Gastroesophageal sphincter (tissue), 4 donors: ENCODE measurements around the gene OR2T33. TPM values are rescaled to one million over a fixed set of nuclear protein-coding genes. Genes with fewer than 3 reads are reported as not detected.
"Not testable (repeated sequence)": the region's sequence is repeated elsewhere in the genome, so short reads cannot be mapped to it uniquely, and the experiment has no call there.

Experiments
- ATAC-seq: fragments of 150-250 bp; one replicate; pipeline ENCODE4 v1.9.1; 2016; ENCODE audit warnings: mild to moderate bottlenecking, moderate library complexity
- H3K27ac ChIP-seq, 4 donors: fragments of 200-600 bp; sonication (generic) in 3 of 4; 1 replicate in 3 of 4; 2 replicates in 1 of 4; pipeline ENCODE4 v1.5.1; 2016 to 2019
- H3K27me3 ChIP-seq: fragments of 200-600 bp; sonication (generic); one replicate; pipeline ENCODE4 v1.5.1; 2019
- H3K36me3 ChIP-seq, 2 donors: fragments of 200-600 bp; sonication (generic); one replicate each; pipeline ENCODE4 v1.5.1; 2019; ENCODE audit warnings: control low read depth in 1 of 2
- H3K4me1 ChIP-seq, 3 donors: fragments of 200-600 bp; sonication (generic); 1 replicate in 2 of 3; 2 replicates in 1 of 3; pipeline ENCODE4 v1.5.1; 2016 to 2019; ENCODE audit warnings: control low read depth in 2 of 3
- H3K4me3 ChIP-seq, 2 donors: fragments of 200-600 bp; sonication (generic); one replicate each; pipeline ENCODE4 v1.5.1; 2019; ENCODE audit warnings: mild to moderate bottlenecking in 1 of 2, moderate library complexity in 1 of 2
- H3K9me3 ChIP-seq, 3 donors: fragments of 200-600 bp; sonication (generic); one replicate each; pipeline ENCODE4 v1.5.1; 2017 to 2019; ENCODE audit warnings: control low read depth in 2 of 3
- EP300 ChIP-seq: sonication (generic); formaldehyde crosslinking; IDR thresholded peaks from one replicate; pipeline ENCODE4 v1.6.1; 2017; ENCODE audit warnings: antibody characterized with exemption, mild to moderate bottlenecking
- POLR2A ChIP-seq, 2 donors: fragments of 450-650 bp; IDR thresholded peaks; one replicate each; pipeline ENCODE4 v1.6.1; 2017; ENCODE audit warnings: antibody characterized with exemption in 2 of 2, mild to moderate bottlenecking in 2 of 2, moderate library complexity in 1 of 2
- POLR2AphosphoS5 ChIP-seq: sonication (generic); formaldehyde crosslinking; IDR thresholded peaks from one replicate; pipeline ENCODE4 v1.6.1; 2017; ENCODE audit warnings: antibody characterized with exemption
- WGBS, 2 donors: methylation state at CpG; one replicate each; pipeline ENCODE4 v1.1.5; 2018; ENCODE audit warnings: low coverage in 1 of 2; 5-methylcytosine and 5-hydroxymethylcytosine counted together
- total RNA-seq, 4 donors: library from RNA; depleted of rRNA; stranded (reverse); fragments of >200 nt; gene quantifications; one replicate each; pipeline ENCODE4 v1.1.0, GENCODE V29; 2016
- TF ChIP-seq, protein P1 (sequence below), 4 experiments: fragments of 200-600 bp in 2 of 4; fragments of 450-650 bp in 2 of 4; sonication (generic) in 1 of 4; IDR thresholded peaks; one replicate each; pipeline ENCODE4 v1.5.1; 2017 to 2019; ENCODE audit warnings: antibody characterized with exemption in 4 of 4, mild to moderate bottlenecking in 2 of 4, moderate library complexity in 2 of 4

The OR2T33 gene, protein sequence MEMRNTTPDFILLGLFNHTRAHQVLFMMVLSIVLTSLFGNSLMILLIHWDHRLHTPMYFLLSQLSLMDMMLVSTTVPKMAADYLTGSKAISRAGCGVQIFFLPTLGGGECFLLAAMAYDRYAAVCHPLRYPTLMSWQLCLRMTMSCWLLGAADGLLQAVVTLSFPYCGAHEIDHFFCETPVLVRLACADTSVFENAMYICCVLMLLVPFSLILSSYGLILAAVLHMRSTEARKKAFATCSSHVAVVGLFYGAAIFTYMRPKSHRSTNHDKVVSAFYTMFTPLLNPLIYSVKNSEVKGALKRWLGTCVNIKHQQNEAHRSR
- total RNA-seq, result not detected

DNA sequence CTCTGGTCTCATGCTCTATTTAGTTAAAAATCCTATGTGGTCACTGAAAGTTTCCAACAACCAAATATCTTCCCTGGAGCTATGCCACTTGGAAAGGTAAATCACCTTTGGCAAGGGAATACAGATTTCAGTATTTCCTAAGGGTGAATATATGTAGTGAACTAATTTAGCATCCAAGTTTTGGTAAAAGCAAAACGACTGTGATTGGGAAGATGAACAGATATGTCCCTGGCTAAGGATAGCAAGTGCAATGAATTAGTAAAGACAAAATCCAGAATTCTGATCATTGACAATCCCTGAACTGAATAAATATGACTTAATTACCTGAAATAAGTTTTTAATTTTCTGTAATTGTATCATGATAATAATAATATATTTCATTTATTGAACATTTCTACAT, at the start of gene OR2T33:
OR2T33 (minus strand) TSS at position 101 of the 400 bp plus-strand sequence. CDS start 4,162 bp downstream, outside the sequence.
- Histone ChIP-seq H3K4me1 (no peaks in the 10 kb centered on the region), H3K9me3 (no peaks in the 10 kb centered on the region), H3K27me3 (no peaks in the 10 kb centered on the region), H3K4me3 (no peak within 1 kb of the TSS), H3K27ac (no peak within 1 kb of the TSS), H3K36me3 (no peaks in the 10 kb centered on the region)
- ATAC-seq, result no peak
- 35 to 69% methylated on average over 1 of the region's 1 CpG for WGBS, 2 donors
- TF ChIP-seq EP300 (no peak), POLR2A (IDR thresholded peaks at IDR 0.05) (no peak), POLR2AphosphoS5 (no peak)
- TF ChIP-seq, protein P1, sequence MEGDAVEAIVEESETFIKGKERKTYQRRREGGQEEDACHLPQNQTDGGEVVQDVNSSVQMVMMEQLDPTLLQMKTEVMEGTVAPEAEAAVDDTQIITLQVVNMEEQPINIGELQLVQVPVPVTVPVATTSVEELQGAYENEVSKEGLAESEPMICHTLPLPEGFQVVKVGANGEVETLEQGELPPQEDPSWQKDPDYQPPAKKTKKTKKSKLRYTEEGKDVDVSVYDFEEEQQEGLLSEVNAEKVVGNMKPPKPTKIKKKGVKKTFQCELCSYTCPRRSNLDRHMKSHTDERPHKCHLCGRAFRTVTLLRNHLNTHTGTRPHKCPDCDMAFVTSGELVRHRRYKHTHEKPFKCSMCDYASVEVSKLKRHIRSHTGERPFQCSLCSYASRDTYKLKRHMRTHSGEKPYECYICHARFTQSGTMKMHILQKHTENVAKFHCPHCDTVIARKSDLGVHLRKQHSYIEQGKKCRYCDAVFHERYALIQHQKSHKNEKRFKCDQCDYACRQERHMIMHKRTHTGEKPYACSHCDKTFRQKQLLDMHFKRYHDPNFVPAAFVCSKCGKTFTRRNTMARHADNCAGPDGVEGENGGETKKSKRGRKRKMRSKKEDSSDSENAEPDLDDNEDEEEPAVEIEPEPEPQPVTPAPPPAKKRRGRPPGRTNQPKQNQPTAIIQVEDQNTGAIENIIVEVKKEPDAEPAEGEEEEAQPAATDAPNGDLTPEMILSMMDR (IDR thresholded peaks at IDR 0.05), result no peak

DNA sequence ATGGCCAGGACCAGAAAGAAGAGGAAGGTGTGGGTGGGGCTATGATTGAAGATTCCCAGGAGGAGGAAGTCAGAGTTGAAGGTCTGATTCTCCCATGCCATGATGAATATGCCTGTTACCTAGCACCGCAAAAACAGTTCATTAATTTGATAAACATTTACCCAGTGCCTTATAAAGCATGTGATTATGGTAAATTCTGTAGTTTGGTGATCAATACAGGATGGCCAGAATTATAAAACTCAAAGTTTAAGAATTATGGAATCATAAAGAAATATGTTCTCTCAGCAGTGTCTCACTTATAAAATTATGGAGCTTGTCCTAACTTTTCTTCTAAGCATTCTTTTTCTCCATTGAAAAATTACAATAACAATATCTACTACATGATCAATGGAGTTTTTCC, 46.7 kb upstream of the OR2T33 start, which contains the start of gene OR2M7:
OR2M7 (minus strand) TSS at position 101 of the 400 bp plus-strand sequence; CDS start at position 101, 0 bp downstream.
- Histone ChIP-seq H3K27ac (no peak within 1 kb of the TSS), H3K4me3 (no peak within 1 kb of the TSS), H3K9me3 (no peaks in the 10 kb centered on the region), H3K27me3 (no peaks in the 10 kb centered on the region), H3K36me3 (no peaks in the 10 kb centered on the region), H3K4me1 (no peaks in the 10 kb centered on the region)
- WGBS, 2 donors, result 77 to 92% methylated on average over 1 of the region's 1 CpG
- TF ChIP-seq POLR2A (IDR thresholded peaks at IDR 0.05) (no peak), EP300 (no peak), POLR2AphosphoS5 (no peak)
- TF ChIP-seq, protein P1 (IDR thresholded peaks at IDR 0.05), result no peak
- no peak for ATAC-seq

- Histone ChIP-seq H3K4me3 (no peak overlapping the region), H3K36me3 (no peaks in the 10 kb centered on the region), H3K27me3 (no peaks in the 10 kb centered on the region), H3K9me3 (peaks cover 0 to 27% (median 0%) of the 10 kb centered on the region in 3 donors), H3K4me1 (no peaks in the 10 kb centered on the region), H3K27ac (no peak overlapping the region)
- TF ChIP-seq POLR2A (IDR thresholded peaks at IDR 0.05) (no peak), POLR2AphosphoS5 (no peak), EP300 (no peak)
- TF ChIP-seq, protein P1 (IDR thresholded peaks at IDR 0.05), result no peak
- no peak for ATAC-seq
- WGBS, 2 donors, result 85% methylated on average over 5 of the region's 11 CpGs; no CpG with 5 or more reads in 1 of the 2 donors
Observed at GRCh38 chr1:248316796-248317195, 39.0 kb upstream of the OR2T33 start.

GRCh38 chr1:248306740-248307139, 29.0 kb upstream of the OR2T33 start:
- not testable (repeated sequence) for H3K27me3 ChIP-seq, H3K4me1 ChIP-seq, H3K9me3 ChIP-seq, H3K27ac ChIP-seq, ATAC-seq, H3K4me3 ChIP-seq, H3K36me3 ChIP-seq
- 65 to 71% methylated on average over 2 to 4 of the region's 15 CpGs for WGBS, 2 donors

GRCh38 chr1:248306103-248306502, 28.3 kb upstream of the OR2T33 start:
- H3K4me1 ChIP-seq, result no peaks in the 10 kb centered on the region
- H3K36me3 ChIP-seq, result no peaks in the 10 kb centered on the region
- WGBS, 2 donors, result 95 to 100% methylated on average over 1 to 12 of the region's 19 CpGs
- H3K27ac ChIP-seq, result no peak overlapping the region
- H3K9me3 ChIP-seq, result no peaks in the 10 kb centered on the region
- ATAC-seq, result no peak
- H3K4me3 ChIP-seq, result no peak overlapping the region
- no peaks in the 10 kb centered on the region for H3K27me3 ChIP-seq
- TF ChIP-seq, protein P1 (IDR thresholded peaks at IDR 0.05), result no peak
- TF ChIP-seq EP300 (no peak), POLR2A (IDR thresholded peaks at IDR 0.05) (no peak), POLR2AphosphoS5 (no peak)

DNA sequence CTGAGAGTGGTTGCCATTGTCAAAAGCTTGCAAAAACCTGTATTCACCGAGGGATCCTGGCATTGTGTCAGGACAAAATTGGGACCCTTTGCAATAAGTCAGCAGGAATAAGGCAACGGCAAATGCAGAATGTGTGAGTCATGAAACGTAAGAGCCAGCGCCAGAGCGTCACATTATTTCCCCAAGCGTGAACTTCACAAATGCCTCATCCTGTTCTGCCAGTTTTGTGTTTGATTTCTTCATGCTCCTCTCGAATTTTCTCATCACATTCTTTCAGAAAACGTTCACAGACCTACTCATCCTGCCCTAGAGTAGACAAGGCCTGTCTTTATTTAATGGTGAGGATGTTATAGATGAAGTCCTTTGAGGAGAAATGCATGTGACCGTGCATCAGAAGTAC, 27.9 kb upstream of the OR2T33 start:
- not testable (repeated sequence) for H3K9me3 ChIP-seq, H3K36me3 ChIP-seq, H3K27ac ChIP-seq, H3K27me3 ChIP-seq, ATAC-seq, H3K4me1 ChIP-seq, H3K4me3 ChIP-seq
- 82 to 85% methylated on average over 4 of the region's 9 CpGs for WGBS, 2 donors
